Activated CD4-positive, CD25-positive, alpha-beta regulatory T cell treated with anti-CD3 and anti-CD28 coated beads, Interleukin-2, amount 50 U/mL, for 72 hours (primary cell): ENCODE results near the gene CXXC5.

Experiments used
- DNase-seq: peaks from one replicate; pipeline ENCODE4 v3.0.0; 2021

Gene CXXC5

DNA sequence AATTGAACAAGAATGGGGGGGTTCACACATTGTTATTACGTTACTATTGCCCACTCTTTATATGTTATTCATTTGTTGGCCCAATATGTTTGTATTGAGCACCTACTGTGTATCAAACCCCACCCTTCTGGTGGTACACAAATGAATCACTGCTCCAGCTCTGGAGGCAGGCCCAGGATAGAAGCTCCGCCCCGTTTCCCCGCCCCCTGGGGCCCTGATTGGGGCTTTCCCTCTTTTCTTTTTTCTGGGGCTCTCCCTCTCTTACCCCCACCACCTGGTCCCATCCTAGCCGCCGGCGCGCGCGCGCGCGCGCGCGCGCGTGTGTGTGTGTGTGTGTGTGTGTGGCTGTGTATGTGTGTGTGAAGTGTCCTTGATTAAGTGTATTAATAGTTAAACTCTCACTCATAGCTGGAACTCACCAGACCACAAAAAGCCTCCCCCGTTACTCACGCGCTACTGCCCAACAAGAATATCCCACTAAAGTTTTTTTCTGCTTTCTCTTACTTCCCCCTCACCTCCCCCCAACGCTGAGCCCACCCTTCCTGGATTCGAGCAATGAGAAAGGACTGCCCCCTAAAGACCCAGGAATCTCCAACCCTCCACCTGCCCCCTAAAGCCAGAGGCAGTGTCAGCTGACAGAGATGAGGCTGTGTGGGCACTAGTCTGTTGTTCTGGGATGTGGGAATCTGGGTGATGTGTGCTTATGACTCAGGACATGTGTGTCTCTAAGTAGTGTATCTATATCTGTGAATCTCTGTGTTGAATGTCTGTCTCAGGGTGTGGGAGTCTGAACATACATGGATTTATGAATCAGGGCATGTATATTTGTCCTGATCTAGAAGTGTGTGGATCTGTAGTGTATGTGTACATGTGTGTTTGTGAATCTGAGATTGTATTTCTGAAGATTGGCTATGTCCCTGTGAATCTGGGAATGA lies 4.0 kb downstream of the CXXC5 start:
- DNase-seq: no peak

DNA sequence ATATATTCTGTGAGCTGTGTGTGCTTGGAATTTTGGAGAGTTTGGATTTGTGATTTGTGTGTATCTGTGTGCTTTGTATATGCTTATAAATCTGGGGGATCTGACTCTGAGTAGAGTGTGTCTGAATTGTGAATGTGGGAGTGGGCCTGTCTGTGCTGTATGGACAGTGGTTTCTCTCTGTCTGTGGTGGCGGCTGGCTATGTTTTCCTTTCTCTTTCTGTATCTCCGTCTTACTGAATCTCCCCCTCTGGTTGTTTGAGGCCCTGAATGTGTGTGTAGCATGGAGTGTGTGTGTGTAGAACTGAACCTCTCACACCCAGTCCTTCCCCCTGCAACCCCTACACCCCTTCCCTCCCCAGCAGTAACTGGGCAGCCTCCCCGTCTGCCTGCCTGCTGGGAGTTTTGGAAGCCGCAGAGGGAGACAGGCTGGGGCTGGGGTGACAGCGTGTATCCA lies 4.7 kb downstream of the CXXC5 start:
- no peak for DNase-seq

DNA sequence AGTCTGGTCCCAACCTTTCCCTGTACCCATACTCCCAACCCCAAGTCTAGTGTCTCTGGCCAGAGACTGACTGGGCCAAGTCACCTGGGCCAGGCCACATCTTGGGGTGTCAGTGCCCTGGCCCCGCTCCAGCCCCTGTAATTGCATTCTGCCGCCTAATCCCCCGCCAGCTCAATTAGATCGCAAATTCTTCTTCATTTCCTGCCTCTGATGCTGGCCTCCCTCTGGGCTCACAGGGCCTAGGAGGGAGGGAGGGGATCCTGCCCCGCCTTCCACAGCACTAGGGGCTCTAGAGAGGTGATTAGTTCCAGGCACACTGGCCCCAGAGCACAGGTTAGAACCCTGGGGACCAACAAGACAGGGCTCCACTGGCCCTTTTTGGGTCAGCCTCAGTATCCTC lies 5.5 kb downstream of the CXXC5 start:
- no peak for DNase-seq

DNA sequence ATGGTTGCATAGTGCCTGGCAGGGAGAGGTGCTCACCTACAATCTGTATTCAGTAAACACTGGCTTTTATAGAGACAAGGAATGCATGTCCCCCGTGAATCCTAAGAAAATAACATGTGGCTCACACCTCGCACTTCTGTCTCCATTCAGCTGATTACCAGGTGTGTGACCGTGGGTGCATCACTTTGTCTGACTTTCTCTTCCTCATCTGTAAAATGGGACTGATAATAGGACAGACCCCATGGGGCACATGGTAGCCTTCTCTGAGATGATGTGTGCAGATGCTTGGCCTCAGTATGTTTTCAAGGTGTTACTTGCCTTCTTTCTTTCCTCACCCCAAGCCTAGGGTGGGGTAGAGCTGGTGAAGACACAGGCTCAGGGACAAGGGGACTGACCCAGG lies 6.3 kb downstream of the CXXC5 start:
- DNase-seq: no peak

DNA sequence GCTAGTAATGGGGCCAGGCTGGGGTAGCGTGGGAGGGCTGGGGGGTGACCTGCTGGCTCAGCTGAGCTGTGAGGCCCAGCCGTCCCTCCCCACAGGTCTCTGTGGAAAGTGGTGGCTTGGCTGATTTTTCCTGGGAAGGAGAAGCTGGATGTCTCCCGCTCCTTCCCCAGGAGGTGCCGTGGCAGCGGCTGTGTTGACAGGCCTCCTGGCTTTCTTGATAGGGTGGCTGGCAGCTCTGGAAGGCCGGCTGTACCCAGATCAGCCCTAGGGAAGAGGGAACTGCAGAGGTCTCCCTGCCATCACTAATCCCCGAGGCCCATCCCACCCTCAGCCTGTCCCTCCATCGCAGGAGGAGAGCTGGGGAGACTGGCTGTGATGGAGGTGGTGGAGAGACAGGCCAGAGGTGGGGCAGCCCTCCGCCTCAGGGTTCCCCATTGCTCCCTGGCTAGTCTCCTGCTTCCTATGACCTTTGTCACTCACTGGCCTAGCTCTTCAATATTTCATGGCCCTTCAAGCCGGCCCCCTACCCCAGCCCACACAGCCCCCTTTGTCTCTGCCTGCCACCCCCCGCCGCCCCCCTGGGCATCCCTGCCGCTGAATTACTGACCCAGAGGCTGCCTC lies 6.8 kb downstream of the CXXC5 start:
- DNase-seq: no peak

DNA sequence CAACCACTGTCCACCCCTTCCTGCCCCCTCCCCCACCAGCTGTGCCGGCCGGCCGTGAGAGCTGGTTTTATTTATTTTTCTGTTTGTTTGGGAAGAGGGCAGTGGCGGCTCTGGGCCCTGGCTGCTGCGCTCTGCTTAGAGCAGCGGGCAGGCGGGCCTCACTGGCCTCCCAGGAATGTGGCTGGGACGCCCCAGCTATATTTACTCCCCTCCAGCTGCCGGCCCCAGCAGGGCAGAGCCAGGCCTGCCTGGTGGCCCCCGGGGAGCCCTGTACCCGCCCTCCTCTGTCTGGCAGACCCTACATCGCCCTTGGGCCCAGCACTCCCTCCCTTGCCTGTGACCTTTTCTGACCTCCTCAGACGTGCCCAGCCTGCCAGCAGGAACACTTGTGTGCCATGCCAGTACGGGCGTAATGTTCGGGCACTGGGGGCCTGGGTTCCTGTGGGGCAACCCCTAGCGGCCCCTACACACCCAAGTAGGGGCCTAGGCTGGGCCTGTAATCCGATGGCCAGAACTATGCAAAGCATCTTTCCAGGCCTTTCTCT lies 7.7 kb downstream of the CXXC5 start:
- DNase-seq: no peak

DNA sequence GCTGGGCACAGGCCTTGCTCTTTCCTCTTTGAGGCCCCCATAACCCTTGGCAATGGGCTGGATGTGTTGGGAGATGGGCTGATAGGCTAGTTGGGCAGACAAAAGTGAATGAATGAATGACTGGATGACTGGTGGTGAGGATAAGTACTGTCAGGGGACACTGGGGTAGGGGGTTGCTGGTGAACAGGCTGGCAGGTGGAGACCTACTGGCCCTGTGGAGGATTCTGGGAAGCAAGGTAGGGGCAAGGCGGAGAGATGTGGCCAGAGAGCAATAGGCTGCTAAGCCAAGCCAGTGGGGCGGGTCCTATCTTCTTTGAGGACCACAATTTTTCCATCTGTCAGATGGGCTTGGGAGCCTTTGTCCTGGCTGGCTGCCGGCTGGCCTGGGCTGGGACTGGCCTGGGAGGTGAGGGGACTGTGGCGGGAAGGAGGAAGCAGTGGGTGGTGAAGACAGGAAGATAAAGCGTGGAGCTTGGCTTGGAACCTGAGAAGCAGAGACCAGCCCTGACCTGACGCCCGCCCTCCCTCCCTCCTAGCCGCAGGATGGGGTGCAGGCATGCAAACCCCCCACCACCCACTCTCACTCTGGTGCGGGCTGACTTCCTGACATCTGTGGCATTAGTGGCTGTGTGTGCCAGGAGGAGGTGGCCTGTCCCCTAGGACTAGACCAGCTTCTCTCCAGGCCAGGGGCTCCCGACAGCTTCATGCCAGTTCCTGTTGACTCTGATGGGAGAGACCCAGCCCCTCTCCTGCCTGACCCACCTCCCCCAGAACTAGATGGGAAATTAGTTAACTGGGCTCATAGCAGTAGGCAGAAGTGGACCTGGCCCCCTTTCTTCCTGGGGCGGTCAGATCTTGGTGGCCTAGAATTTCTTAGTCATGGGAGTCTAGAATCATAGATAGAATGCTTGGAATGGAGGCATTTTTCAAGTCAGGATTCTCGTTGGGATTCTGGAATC lies 9.5 kb downstream of the CXXC5 start:
- DNase-seq: no peak

DNA sequence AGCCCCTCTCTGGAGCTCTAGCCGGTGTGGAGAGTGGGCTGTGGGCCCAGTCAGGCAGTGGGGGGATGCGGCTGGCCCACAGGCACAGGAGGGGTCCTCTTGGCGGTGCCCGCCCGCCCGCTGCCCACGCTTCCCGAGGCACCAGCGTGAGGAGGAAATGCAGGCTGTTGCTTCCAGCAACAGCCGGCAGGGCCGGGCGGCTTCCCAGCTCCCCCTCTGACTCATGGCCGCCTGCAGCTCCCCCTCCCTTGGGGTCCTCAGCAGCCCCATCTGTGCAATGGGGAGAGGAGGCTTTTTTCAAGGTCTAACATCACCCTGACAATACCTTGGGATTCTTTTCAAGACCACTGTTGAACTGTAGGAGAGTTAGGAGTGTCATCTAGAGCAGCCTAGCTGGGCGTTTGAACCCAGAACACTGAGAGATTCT lies 10.4 kb downstream of the CXXC5 start:
- no peak for DNase-seq

DNA sequence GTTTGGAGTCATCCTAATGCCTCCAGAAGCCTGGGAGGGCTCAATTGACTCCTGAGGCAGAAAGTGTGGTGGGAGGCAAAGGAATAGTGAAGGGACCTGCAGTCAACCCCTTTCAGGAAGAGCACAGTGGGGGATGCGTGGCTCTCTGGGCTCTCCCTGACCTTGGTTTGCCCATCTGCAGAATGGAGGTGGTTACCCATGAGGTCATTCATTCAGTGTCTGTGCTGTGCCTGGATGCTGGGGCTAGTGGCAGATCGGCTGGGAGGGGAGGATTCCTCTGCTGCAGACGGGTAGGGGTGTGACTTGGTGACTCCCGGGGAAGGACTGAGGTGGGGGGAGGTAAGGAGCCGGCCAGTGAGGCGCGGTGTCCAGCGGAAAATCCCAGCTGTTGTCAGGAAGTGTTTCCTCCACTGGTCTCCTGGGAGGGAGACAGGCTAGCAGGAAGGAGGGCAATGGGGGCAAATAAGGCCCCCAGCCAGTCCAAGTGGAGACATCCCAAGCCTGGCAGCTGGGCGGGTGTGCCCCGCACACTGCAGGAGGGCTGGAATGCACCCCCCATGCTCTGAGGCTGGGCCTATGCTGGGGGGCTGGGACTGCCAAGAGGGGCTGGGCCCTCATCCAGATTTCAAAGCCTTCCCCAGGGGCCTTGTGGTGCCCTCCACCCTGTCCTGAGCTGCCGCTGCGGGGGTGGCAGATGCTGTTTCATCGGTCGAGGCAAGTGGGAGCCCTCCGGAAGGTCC lies 10.9 kb downstream of the CXXC5 start:
- no peak for DNase-seq

DNA sequence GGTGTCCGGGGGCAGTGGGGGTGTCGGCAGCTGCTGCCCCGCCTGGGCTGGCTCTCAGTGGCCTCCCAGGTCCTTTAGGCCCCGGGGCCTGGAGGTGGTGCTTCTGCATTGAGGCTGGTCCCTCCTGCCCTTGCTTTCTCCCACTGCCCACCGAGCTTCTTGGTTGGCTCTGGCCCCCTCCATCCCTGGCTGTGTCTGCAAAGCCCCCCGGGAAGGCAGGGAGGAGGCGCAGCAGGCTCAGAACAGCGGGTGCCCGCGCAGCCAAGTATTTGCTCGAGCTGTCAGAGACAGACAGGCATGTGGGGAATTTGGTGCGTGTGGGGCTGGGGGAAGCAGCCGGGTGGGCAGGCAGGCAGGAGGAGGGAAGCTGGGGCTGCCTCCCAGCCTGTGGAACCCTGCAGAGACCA lies 11.5 kb downstream of the CXXC5 start:
- DNase-seq: no peak

DNA sequence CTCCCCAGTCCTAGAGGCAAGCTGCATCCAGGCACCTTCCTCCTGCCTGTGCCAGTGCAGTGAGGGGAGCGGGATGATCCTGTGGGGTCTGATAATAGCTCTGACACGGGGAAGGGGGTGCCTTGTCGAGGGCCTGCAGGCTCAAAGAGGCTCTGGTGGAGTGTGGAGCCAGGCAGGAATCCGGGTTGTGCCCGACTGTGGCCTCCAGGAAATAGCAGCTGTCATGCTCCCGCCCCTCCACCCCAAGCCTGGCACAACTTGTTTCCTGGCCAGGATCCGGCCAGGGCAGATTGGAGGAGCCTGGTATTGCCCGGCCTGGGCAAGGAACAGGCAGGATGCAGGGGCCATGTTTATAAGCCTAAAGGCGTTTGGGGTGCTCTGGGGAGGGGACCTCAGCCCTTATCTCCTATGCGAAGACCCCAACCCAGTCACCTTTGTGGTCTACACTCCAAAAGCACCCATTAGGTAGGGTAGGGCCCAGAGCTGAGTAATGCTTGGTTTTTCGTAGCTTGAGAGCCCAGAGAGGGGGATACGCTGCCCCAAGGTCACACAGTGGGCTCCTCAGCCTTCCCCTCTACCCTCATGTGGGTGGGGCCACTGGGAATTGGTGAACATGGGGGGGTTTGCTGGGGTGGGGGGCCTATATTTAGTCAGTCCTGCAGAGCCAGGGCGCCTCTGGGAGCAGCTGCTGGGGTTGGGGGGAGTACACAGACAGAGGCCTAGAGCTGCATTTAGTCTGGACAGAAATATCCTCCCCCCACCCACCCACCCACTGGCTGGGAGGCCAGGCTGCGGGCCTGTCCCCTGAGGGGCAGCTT lies 12.2 kb downstream of the CXXC5 start:
- DNase-seq: no peak

DNA sequence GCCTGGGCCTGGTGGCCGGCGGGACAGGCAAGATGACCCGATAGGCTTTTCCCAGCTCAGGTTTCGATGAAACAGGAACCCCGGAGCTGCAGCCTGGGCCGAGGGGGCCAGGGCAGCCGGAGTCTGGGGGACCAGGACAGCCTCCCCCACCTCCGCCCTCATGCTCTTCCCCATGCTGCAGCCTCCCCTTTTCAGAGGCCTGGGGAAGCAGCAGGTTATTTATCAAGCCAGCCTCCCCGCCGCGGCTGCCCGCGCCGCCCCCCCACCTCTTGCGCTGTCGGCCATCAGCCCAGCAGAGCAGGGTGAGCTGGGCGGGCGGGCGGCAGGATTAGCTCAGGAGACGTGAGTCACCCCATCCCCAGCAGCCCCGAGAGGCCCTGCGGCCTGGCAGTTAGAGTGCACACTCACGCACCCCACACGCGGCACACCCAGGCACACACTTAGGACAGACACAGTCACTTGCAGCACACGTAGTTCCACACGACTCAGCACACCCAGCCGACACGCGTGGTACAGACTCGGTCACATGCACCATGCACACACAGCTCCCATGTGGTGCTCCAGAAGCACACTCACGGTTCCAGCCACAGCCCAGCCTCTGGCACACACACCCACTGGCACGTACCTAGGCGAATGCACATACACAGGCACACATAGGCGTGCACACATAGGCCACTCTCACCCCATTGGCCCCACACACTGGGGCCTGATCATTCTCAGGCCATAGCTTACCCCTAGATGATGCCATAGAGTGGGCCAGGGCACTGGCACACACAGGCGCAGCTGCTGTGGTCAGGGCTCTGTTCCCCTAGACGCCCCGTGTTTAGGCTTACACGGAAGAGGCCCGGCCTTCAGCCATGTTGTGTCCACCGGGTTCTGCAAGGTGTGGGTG lies 13.0 kb downstream of the CXXC5 start:
- DNase-seq: no peak

DNA sequence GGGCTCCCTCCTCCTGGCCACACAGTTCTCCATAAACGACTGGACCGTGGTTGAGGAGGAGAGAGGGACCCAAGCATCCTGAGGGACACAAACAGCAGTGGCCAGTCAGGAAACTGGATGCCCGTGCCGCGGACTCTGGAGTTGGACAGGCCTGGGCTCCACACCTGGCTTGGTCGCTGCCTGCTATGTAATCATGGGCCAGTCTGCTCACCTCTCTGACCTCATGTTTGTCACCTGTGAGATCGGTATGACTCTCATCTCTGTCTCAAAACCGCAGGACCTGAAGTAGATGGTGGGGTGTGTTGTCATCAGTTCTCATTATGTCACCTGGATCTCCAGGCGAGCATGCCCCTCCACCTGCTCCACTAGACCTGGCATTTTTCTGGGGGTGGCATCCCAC lies 14.5 kb downstream of the CXXC5 start:
- DNase-seq: no peak

DNA sequence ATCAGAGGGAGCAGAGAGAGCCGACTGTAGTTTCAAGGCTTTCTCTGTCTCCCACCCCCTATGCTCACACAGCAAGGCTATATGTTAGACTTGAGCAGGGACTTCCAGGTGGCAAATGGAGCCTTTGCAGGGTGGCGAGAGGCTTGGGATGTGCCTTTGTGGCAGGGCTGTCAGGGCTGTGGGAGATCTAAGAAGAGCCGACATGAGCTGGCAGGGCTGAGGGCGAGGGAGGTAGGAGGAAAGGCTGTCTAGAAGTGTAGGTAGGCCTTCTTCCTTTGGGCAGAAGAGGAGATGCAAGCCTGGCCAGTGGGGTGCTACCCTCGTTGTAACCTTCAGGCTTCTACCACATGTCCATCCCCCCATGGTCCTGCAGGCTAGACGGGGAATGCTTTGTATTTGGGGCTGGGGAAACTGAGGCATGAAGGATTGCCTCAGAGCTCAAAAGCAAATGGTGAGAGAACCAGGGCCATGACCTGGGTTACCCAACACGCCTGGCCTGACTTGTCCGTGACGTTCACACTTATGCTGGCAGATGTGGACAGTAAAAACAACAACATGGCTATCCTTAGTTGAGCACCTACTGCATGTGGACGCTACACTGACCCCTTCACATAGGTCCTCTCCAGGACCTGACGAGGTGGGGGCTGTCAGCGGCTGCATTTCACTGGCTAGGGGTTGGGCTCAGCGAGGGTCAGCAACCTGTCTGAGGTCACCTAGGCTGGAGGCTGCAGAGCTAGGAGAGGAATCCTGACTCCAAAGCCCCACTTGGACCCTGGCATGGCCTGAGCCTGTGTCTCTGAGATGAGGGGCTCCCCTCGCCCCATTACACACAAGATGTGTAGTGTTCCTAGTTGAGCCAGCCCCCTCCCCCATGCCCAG lies 15.3 kb downstream of the CXXC5 start:
- DNase-seq: no peak

DNA sequence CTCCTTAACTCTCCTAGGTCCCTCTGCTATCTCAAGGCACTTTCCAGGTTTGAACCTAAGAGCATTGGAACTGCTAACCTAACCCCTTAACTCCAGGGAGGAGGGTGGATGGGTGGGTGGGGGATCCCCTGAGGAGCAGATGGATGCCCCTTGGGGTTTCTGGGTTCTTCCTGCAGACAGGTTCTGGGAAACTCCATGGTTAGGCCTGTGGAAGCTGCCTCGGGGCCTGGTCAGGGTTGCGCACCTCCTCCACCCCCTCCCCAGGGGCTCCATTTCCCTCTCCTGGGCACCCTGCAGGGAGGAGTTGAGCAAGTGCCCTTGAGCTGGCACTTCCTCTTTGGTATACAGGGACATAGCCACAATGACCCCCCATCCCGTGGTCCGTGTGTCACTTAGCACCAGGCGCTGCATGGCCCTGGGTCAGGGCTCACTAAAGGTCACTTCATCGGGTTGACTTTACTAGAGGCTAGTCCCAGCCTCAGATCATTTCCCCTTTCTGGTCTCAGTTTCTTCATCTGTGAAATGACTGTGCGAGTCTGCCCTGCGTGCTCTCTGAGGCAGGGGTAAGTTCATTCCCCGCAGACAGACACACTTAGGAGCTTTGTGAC lies 16.0 kb downstream of the CXXC5 start:
- no peak for DNase-seq

DNA sequence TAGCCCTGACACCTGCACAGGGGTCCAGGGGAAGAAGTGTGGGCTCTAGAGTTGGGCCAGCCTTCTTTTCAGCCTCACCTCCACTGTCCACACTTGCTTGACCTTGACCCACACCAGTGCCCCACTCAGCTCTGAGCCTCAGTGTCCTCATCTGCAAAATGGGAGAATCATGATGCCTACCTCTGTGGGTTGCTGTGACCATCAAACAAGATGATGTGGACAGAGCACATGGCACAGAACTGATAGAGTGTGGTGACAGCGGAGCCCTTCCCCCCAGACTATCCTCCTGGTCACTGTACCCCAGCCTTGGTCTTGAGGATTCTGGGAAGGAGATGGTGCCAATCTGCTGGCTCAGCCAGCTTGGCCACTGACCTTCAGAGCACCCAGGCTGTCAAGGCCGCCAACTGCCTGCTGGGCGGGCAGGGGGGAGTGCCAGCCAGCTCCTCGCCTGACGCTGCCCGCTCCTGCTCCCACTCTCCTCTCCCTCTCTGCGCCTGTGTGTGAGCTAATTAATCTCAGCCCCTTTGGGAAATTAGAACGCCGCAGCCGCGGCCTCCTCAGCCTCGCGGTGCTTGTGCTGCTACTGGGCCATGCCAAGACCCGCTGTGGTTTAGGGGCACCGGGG lies 16.7 kb downstream of the CXXC5 start:
- no peak for DNase-seq

DNA sequence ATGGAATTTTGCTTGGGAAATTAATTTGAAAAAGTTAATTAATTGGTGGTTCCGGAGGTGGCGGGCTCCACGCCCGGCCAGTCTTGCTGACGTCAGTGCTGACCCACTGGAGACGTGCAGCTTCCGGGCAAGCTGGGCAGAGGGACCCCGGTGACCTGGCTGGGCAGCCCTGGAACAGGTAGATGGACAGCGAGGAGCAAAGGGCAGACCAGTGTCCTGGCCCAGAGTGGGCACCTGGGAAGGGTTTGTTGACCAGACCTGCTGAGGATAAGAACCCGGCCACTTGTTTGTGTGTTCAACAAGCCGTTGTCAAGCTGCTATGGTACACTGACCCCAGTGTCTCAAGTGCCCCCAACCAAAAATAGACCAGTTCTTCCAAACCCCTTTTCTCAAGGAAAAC lies 17.5 kb downstream of the CXXC5 start:
- no peak for DNase-seq

DNA sequence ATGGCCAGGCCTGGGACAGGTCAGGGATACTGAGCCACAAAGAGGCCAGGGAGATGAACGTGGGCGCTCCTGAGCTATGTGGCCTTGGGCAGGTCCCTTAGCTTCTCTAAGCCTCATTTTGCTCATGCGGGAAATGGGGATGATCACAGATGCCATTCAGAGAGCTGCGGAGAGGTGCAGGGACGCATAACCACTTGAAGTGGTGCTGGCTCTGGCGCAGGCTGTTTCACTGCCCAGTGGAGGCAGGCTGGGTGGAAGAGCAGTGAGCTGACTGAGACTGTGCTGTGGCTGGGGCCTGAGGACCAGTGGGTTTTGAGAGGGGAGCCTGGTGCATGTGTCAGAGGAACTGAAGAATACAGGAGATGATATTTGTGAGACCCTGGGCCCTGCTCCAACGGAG lies 18.4 kb downstream of the CXXC5 start:
- no peak for DNase-seq
